CD4-positive, alpha-beta T cell treated with Interleukin-17A for 4 hours (primary cell): ENCODE data around the gene MEMO1.
"Not testable (repeated sequence)": the region's sequence is repeated elsewhere in the genome, so short reads cannot be mapped to it uniquely, and the experiment has no call there.

Source experiments
- DNase-seq: peaks from one replicate; pipeline ENCODE4 v3.0.0-alpha.2; 2020; ENCODE audit warnings: mixed read lengths

MEMO1 gene

GRCh38 chr2:31900156-31900555 is 110.7 kb downstream of the MEMO1 start:
- DNase-seq: not testable (repeated sequence)

- DNase-seq: not testable (repeated sequence)
These were observed 112.5 kb downstream of the MEMO1 start for GRCh38 chr2:31898346-31898745.

DNA sequence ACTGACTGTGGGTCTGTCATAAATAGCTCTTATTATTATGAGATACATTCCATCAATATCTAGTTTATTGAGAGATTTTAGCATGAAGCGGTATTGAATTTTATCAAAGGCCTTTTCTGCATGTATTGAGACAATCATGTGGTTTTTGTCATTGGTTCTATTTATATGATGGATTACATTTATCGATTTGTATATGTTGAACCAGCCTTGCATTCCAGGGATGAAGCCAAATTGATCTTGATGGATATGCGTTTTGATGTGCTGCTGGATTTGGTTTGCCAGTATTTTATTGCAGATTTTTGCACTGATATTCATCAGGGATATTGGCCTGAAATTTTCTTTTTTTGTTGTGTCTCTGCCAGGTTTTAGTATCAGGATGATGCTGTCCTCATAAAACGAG is 113.5 kb downstream of the MEMO1 start:
- not testable (repeated sequence) for DNase-seq

- DNase-seq: no peak
These were observed 114.5 kb downstream of the MEMO1 start for GRCh38 chr2:31896293-31896692.

DNA sequence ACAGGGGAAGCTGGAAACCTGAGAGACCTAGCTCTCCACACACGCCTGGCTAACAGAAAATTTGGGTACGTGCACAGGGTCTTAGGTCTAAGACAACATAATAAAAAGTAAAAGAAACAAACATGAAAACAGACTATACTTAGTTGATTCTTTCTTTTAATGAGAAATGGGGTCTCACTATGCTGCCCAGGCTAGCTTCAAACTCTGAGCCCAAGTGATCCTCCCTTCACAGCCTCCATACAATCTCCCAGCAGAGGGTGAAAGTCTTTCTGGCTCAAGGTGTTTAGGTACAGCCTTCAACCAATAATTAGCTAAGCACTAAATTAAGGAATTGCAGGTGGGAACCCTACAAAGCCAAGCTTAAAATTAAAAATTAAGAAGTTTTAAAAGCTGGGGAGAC is 116.2 kb downstream of the MEMO1 start:
- no peak for DNase-seq

- no peak for DNase-seq
These were observed 117.7 kb downstream of the MEMO1 start for GRCh38 chr2:31893094-31893493.

DNA sequence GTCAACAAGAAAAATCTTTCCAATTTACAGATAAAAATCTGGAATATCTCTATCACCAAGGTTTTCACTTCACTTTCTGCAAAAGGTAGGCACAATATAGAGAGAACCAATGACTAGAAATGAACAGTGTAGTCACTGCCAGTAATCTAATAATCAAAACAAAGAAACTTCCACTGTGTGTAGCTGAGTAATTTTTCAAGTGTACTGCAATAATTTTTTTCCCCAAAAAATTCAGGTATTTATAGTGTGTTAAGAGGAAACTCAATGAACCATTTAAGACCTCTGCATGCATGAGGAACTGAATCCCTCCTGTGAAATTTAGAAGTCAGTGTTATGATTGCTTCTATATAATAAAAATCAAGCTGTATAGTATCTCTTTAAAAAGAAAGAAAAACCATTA is 121.8 kb downstream of the MEMO1 start:
- DNase-seq: no peak

DNA sequence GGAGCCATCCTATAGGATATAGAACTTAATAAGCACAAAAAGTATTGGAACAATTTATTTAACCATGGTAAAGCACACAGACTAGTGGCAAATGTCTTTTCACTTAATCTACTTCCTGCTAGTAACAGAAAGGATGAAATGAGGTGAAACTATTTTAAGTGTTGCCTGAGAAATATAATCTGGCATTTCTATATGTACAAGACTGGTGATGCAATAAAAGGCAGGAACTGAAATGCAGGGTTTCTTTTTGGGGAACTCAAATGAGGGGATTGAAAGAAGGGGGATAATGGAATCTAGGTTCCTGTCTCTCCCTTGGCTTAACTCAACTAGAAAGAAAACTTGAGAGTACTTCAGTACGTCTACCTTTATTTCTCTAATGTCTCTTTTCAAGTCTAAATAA is 122.3 kb downstream of the MEMO1 start:
- no peak for DNase-seq

DNA sequence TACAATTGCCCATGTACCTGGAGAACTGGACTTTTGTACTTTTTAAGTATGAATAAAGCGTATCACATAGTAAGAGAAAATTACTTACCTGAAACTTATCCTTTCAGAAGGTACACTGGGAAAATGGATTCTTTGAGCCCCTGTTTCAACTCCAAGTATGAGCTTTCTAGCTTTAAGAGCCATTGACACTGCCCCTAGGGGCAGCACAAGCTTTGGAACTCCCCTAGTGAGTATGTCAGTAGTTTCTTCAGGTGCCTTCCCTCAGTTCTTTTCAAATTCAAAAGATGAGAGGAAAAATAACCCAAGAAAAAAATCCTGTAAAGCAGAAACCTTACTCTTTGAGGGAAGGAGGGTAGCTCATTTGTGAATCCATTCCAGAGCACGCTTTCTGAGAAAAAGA is 124.1 kb downstream of the MEMO1 start:
- no peak for DNase-seq

DNA sequence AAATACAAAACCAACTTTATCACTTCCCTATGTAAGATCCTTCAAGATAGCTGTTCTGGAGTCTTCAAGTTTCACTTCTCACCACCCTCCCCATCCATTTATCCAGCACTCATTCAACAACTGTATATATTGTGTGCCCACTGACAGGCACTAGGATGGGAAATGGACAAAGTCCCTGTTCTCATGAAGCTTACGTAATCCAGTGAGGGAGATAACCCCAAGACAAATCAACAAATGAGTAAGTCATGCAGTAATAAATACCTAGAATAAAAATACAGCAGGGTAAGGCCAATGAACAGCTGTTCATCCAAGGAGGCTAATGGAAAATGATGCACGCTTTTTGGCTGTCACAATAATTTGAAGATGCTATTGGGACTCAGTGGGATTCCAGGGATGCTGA is 133.8 kb downstream of the MEMO1 start:
- no peak for DNase-seq

DNA sequence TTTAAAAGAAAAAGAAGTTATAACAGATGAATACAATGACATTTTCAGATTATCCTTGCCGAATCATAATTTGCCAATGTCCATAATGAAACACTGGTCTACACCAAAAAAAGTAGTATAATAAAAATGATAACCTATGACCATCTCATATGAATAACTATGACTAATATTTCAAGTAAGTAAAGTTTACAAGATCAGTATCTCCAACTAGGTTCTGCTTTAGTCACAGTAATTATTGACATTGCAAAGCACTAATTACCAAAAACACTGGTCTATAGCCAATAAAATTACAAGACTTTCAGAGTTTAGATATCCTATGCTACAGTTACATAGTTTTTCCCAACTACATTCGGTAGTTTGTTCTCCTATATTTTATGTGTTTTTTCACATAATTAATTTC is 136.7 kb downstream of the MEMO1 start:
- DNase-seq: no peak

DNA sequence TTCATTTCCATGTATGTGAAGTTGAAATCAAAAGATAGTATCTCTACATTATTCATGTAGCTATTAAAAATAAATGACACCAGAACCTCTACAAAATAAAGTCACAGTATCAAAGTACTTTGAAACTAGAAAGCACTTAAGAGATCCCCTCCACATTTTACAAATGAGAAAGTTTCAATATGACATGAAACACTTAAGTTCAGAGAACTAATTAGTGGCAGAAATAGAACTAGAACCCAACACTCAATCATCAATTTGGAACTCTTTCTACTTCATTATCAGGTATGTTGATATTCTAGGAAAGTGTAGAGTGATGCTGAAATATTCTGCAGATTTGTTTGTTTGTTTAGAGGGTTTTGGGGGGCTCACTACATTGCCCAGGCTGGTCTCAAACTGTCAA is 145.6 kb downstream of the MEMO1 start:
- DNase-seq: no peak

DNA sequence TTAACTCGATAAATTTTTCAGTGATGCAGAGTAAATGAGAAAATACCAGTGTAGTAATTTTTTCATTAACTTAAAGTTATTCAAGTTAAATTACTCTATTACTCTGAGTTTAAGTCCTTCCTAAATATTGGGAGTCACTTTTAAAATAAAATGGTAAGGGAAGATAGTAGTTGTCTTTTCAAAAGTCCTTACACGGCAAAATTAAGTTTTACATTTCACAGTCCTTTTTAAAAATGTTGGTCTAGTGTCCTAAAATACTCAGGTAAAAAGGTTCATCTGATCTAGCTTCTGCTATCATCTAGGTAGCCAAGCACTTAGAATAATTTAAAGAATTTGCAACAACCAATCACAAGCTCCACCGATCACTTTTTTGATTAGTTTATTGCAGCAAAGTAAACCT is 146.9 kb downstream of the MEMO1 start:
- no peak for DNase-seq

GRCh38 chr2:31863015-31863656 is 147.7 kb downstream of the MEMO1 start:
- DNase-seq: not testable (repeated sequence)

GRCh38 chr2:31859959-31860358 is 150.8 kb downstream of the MEMO1 start:
- DNase-seq: no peak

DNA sequence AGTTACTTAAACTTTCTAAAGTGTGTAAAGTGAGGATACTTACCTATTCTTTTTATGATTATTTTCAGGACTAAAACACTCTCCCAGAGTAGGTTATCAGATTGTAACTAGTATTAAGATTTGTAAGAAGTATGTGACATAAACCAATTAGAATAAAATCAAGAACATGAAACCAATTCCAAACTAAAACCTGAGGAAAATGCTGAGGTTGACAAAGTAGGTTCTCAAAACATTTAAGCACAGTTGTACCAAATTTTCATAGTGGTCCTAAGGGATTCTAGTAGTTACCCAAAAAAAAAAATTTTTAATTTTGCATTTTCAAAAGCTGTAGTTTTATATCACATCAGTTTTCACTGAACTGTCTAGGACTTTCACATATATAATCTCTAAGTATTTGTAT is 157.3 kb downstream of the MEMO1 start:
- no peak for DNase-seq

DNA sequence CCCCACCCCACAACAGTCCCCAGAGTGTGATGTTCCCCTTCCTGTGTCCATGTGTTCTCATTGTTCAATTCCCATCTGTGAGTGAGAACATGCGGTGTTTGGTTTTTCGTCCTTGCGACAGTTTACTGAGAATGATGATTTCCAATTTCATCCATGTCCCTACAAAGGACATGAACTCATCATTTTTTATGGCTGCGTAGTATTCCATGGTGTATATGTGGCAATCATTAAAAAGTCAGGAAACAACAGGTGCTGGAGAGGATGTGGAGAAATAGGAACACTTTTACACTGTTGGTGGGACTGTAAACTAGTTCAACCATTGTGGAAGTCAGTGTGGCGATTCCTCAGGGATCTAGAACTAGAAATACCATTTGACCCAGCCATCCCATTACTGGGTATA is 168.7 kb downstream of the MEMO1 start:
- not testable (repeated sequence) for DNase-seq

DNA sequence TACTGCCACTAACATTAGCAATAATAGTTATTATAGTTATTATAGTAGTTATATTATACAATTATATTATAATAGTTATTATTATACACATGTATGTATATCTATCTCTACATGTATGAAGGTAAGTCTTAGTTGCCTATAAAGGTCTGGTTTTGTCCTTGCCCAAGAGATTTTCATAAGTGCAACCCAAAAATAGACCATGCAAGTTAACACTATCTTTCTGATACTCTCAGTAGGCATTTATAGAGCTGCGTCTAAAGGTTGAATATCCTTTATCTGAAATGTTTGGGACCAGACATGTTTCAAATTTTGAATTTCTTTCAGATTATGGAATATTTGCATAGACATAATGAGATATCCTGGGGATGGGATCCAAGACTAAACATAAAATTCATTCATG is 175.4 kb downstream of the MEMO1 start:
- DNase-seq: no peak

- no peak for DNase-seq
These were observed 178.4 kb downstream of the MEMO1 start for GRCh38 chr2:31832363-31832762.

DNA sequence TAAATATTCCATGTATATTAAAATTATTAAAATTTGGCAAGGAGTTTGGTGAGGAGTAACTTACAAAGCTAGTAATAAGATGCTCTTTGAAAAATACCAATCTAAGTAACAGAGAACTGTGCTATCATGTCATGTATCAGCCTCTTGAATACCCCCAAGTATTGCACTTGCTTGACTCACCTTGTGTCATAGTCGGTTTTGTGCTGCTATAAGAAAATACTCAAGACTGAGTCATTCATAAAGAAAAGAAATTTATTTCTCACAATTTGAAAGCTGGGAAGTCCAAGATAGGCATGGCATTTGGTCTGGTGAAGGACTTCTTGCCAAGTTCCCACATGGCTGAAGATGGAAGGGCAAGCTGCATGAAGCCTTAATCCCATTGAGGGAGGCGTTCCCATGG is 179.2 kb downstream of the MEMO1 start:
- no peak for DNase-seq

GRCh38 chr2:31828891-31829290 is 181.9 kb downstream of the MEMO1 start:
- DNase-seq: no peak

GRCh38 chr2:31823558-31823957 is 187.2 kb downstream of the MEMO1 start:
- DNase-seq: no peak

DNA sequence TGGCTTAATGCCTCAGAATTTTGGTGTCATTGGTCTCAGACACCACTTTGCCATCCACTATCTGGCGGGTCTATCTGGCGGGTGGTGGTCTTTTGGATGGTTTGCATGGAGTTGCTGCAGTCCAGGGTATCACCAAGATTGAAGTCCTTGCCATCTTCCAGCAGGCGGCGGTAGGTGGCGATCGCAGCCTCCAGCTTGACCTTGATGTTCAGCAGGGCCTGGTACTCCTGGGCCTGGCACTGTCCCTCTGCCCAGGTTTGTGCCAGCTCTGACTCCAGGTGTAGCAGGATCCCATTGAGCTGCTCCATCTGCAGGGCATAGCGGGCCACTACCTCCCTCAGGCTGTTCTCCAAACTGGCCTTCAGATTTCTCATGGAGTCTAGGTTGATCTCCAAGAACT is 188.2 kb downstream of the MEMO1 start:
- DNase-seq: no peak
